ENCODE results near the gene ZC3H18. TPM values are rescaled to one million over a fixed set of nuclear protein-coding genes. Genes with fewer than 3 reads are reported as not detected.

The ZC3H18 gene
- total RNA-seq, 1 donor from 2014 or later = 14.6 TPM

DNA sequence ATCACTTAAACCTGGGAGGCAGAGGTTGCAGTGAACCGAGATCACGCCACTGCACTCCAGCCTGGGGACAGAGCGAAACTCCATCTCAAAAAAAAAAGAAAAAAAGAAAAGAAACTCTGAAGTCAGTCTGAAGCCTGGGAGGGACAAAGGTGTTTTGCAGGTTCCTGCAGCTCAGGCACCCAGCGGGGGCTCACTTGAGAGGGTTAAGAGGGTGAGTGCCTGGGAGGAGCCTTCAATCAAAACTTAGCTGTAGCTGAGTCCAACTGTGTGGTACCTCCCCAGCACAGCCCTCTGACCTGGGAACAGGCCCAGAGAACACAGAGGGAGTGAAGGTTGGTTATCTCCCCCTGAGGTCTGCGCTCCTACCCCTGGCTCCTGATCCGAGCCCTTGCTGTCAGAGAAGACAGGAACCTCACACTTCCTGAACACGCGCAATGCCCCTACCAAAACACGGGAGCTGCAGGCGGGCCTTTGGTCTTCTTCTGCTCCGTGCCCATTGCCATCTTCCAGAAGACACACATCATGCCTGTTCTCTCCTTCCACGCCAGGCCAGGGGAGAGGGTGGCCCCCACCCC, 20.4 kb upstream of the ZC3H18 start:
- Histone ChIP-seq H3K4me3 (ENCODE audit: low read length in 3 of 3) (no peak overlapping the region), H3K9me3 (ENCODE audit: control insufficient read depth in 3 of 3, low read length in 3 of 3) (no peaks in the 10 kb centered on the region), H3K9ac (ENCODE audit: low read depth in 1 of 3, low read length in 3 of 3) (no peak overlapping the region), H3K4me1 (ENCODE audit: control insufficient read depth in 3 of 3, insufficient read depth in 3 of 3, low read length in 3 of 3) (peaks cover 2 to 7% (median 7%) of the 10 kb centered on the region in 3 donors), H3K27me3 (ENCODE audit: control insufficient read depth in 3 of 3, insufficient read depth in 3 of 3, low read length in 3 of 3) (peaks cover 28 to 52% (median 46%) of the 10 kb centered on the region in 3 donors), H3K36me3 (ENCODE audit: control insufficient read depth in 3 of 3, insufficient read depth in 3 of 3, low read length in 3 of 3) (no peaks in the 10 kb centered on the region), H3K27ac (ENCODE audit: low read depth, low read length) (no peak overlapping the region)

DNA sequence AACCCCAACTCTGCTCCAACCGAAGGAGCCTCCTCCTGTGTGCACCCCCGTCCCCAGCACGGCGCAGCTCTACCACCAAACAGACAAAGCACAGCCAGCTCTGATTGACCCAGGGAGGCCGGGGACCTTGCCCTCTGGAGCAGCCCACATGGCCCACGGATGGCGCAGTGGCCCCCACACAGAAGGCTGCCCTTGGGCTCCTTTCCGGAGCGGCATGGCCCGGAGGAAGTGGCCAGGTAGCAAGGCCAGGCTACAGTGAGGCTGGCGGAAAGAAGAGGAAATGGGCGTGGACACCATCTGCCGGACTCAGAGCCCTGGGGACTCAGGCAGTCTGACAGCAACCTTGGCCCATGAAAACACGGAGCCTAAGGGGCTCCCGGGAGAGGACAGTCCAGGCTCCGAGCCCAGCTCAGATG, 19.9 kb upstream of the ZC3H18 start:
- no peak overlapping the region for H3K27ac ChIP-seq (ENCODE audit: low read depth, low read length)
- no peak overlapping the region for H3K4me3 ChIP-seq (ENCODE audit: low read length in 3 of 3)
- H3K9me3 ChIP-seq (ENCODE audit: control insufficient read depth in 3 of 3, low read length in 3 of 3) = no peaks in the 10 kb centered on the region
- peaks cover 2 to 7% (median 7%) of the 10 kb centered on the region in 3 donors for H3K4me1 ChIP-seq (ENCODE audit: control insufficient read depth in 3 of 3, insufficient read depth in 3 of 3, low read length in 3 of 3)
- H3K27me3 ChIP-seq (ENCODE audit: control insufficient read depth in 3 of 3, insufficient read depth in 3 of 3, low read length in 3 of 3) = peaks cover 32 to 53% (median 46%) of the 10 kb centered on the region in 3 donors
- H3K36me3 ChIP-seq (ENCODE audit: control insufficient read depth in 3 of 3, insufficient read depth in 3 of 3, low read length in 3 of 3) = no peaks in the 10 kb centered on the region
- no peak overlapping the region for H3K9ac ChIP-seq (ENCODE audit: low read depth in 1 of 3, low read length in 3 of 3)

DNA sequence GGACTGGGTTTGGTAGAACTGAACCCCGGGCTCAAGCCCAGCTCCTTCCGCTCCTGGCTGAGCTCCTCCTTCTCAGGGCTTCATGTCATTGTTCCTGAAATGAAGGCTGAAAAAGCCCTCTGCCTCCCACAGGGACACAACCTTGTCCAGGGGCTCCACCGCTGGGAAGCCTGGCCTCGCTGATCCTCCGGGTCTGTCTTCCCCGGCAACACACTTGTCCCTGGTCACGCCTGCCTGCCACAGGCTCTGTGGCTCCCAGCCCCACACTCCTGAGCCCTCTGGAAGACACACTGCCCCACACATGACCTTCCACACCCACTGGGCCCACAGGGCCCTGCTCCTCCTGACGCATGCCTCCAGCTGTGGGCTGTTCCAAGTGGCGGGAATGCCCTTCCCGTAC, 18.0 kb upstream of the ZC3H18 start:
- H3K4me3 ChIP-seq (ENCODE audit: low read length in 3 of 3) = no peak overlapping the region
- peaks cover 2 to 7% (median 7%) of the 10 kb centered on the region in 3 donors for H3K4me1 ChIP-seq (ENCODE audit: control insufficient read depth in 3 of 3, insufficient read depth in 3 of 3, low read length in 3 of 3)
- no peaks in the 10 kb centered on the region for H3K9me3 ChIP-seq (ENCODE audit: control insufficient read depth in 3 of 3, low read length in 3 of 3)
- H3K36me3 ChIP-seq (ENCODE audit: control insufficient read depth in 3 of 3, insufficient read depth in 3 of 3, low read length in 3 of 3) = no peaks in the 10 kb centered on the region
- no peak overlapping the region for H3K27ac ChIP-seq (ENCODE audit: low read depth, low read length)
- no peak overlapping the region for H3K9ac ChIP-seq (ENCODE audit: low read depth in 1 of 3, low read length in 3 of 3)
- H3K27me3 ChIP-seq (ENCODE audit: control insufficient read depth in 3 of 3, insufficient read depth in 3 of 3, low read length in 3 of 3) = peaks cover 25 to 49% (median 42%) of the 10 kb centered on the region in 3 donors

DNA sequence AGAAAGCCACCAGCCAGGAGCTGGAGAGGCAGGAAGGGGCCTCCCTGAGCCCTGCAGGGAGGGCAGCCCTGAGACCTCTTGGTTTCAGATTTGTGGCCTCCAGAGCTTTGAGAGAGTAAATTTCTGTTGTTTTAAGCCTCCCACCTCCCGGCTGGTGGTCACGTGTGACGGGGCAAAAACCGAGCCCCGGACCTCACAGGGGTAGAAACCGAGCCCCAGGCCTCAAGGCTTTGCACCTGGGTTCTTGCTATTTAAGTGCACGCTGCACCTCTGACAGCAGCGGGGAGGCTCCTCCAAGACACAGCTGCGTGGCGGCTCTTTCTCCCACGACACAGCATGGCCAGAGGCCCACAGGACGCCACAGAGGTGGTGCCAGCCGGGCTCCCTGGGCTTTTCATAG, 17.4 kb upstream of the ZC3H18 start:
- no peaks in the 10 kb centered on the region for H3K36me3 ChIP-seq (ENCODE audit: control insufficient read depth in 3 of 3, insufficient read depth in 3 of 3, low read length in 3 of 3)
- H3K4me1 ChIP-seq (ENCODE audit: control insufficient read depth in 3 of 3, insufficient read depth in 3 of 3, low read length in 3 of 3) = peaks cover 2 to 7% (median 7%) of the 10 kb centered on the region in 3 donors
- H3K27me3 ChIP-seq (ENCODE audit: control insufficient read depth in 3 of 3, insufficient read depth in 3 of 3, low read length in 3 of 3) = peaks cover 32 to 54% (median 49%) of the 10 kb centered on the region in 3 donors

DNA sequence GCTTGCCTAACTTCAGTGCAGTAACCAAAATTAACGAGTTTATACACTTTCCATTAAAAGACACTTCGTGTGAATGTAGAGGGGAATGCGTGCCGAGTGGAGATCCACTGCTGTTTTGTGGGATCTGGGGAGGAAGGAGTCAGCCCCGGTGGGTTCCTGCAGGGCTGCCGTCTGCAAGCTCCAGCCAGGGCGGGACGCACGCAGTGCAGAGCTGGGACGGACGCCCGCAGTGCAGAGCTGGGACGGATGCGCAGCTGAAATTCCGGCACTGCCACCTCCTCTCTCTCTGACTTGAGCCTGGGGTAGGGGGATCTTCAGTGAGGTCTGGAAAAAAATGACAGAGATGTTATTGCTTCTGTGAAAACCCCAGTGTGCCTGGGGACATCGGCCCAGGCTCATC, 16.5 kb upstream of the ZC3H18 start:
- no peak overlapping the region for H3K9ac ChIP-seq (ENCODE audit: low read depth in 1 of 3, low read length in 3 of 3)
- peaks cover 4 to 10% (median 7%) of the 10 kb centered on the region in 3 donors for H3K4me1 ChIP-seq (ENCODE audit: control insufficient read depth in 3 of 3, insufficient read depth in 3 of 3, low read length in 3 of 3)
- no peaks in the 10 kb centered on the region for H3K36me3 ChIP-seq (ENCODE audit: control insufficient read depth in 3 of 3, insufficient read depth in 3 of 3, low read length in 3 of 3)
- peaks cover 36 to 52% (median 47%) of the 10 kb centered on the region in 3 donors for H3K27me3 ChIP-seq (ENCODE audit: control insufficient read depth in 3 of 3, insufficient read depth in 3 of 3, low read length in 3 of 3)
- H3K4me3 ChIP-seq (ENCODE audit: low read length in 3 of 3) = no peak overlapping the region
- no peak overlapping the region for H3K27ac ChIP-seq (ENCODE audit: low read depth, low read length)
- H3K9me3 ChIP-seq (ENCODE audit: control insufficient read depth in 3 of 3, low read length in 3 of 3) = no peaks in the 10 kb centered on the region

More for the DNA sequence above, 17.4 kb upstream of the ZC3H18 start:
- H3K27ac ChIP-seq (ENCODE audit: low read depth, low read length) = no peak overlapping the region
- no peak overlapping the region for H3K9ac ChIP-seq (ENCODE audit: low read depth in 1 of 3, low read length in 3 of 3)
- H3K4me3 ChIP-seq (ENCODE audit: low read length in 3 of 3) = no peak overlapping the region
- H3K9me3 ChIP-seq (ENCODE audit: control insufficient read depth in 3 of 3, low read length in 3 of 3) = no peaks in the 10 kb centered on the region

DNA sequence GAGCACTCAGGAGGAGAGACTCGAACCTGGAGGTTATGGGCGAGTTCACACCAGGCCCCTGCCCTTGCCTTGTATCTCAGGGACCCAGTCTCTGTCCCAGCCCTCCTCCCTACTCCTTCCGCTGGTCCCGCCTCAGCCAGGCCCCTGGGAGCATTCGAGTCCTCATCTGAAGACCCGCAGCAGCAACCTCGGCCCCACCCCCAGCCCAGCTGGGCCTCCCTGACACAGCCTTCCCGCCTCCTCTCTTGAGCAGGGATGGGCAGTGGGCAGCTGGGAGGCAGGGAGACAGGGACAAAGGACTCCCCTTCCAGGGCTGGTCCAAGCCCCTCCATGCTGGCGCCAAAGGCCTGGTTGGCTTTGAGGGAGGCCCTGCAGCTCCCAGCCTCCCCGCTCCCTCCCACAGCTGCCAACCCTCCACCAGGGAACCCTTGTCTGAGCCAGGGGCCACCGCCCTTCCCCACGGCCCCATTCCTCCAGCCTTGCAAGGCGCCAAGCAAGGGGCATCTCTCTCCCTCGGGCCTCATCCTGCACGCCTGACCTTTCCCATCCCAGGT, 15.4 kb upstream of the ZC3H18 start:
- Histone ChIP-seq H3K27ac (ENCODE audit: low read depth, low read length) (no peak overlapping the region), H3K9me3 (ENCODE audit: control insufficient read depth in 3 of 3, low read length in 3 of 3) (no peaks in the 10 kb centered on the region), H3K27me3 (ENCODE audit: control insufficient read depth in 3 of 3, insufficient read depth in 3 of 3, low read length in 3 of 3) (peaks cover 38 to 54% (median 44%) of the 10 kb centered on the region in 3 donors), H3K4me3 (ENCODE audit: low read length in 3 of 3) (no peak overlapping the region), H3K9ac (ENCODE audit: low read depth in 1 of 3, low read length in 3 of 3) (no peak overlapping the region), H3K36me3 (ENCODE audit: control insufficient read depth in 3 of 3, insufficient read depth in 3 of 3, low read length in 3 of 3) (no peaks in the 10 kb centered on the region), H3K4me1 (ENCODE audit: control insufficient read depth in 3 of 3, insufficient read depth in 3 of 3, low read length in 3 of 3) (peaks cover 5 to 13% (median 7%) of the 10 kb centered on the region in 3 donors)

DNA sequence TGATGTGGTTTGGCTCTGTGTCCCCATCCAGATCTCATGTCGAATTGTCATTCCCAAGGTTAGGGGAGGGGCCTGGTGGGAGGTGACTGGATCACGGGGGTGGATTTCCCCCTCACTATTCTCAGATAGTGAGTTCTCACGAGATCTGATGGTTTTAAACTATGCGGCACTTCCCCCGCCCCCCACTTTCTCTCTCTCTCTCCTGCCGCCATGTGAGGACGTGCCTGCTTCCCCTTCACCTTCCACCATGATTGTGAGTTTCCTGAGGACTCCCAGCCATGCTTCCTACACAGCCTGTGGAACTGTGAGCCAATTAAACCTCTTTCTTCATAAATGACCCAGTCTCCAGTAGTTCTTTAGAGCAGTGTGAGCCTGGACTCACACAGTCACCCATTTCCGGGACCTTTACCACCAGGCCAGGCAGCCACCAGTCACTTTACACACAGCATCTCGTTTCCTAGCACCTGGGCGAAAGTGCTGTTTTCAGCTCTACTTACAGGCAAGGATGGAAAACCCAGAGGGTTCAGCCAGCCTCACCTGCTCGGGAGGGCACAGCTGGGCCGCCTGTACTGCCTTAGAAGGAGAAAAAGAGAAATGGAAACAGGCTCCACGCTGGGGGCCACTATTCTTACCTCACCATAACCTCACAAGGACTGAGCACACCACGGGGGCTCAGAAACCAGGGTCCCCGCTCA, 13.8 kb upstream of the ZC3H18 start:
- Histone ChIP-seq H3K36me3 (ENCODE audit: control insufficient read depth in 3 of 3, insufficient read depth in 3 of 3, low read length in 3 of 3) (no peaks in the 10 kb centered on the region), H3K9me3 (ENCODE audit: control insufficient read depth in 3 of 3, low read length in 3 of 3) (no peaks in the 10 kb centered on the region), H3K27ac (ENCODE audit: low read depth, low read length) (no peak overlapping the region), H3K4me3 (ENCODE audit: low read length in 3 of 3) (no peak overlapping the region), H3K4me1 (ENCODE audit: control insufficient read depth in 3 of 3, insufficient read depth in 3 of 3, low read length in 3 of 3) (peaks cover 0 to 6% (median 3%) of the 10 kb centered on the region in 3 donors), H3K27me3 (ENCODE audit: control insufficient read depth in 3 of 3, insufficient read depth in 3 of 3, low read length in 3 of 3) (peaks cover 44 to 66% (median 52%) of the 10 kb centered on the region in 3 donors), H3K9ac (ENCODE audit: low read depth in 1 of 3, low read length in 3 of 3) (no peak overlapping the region)

DNA sequence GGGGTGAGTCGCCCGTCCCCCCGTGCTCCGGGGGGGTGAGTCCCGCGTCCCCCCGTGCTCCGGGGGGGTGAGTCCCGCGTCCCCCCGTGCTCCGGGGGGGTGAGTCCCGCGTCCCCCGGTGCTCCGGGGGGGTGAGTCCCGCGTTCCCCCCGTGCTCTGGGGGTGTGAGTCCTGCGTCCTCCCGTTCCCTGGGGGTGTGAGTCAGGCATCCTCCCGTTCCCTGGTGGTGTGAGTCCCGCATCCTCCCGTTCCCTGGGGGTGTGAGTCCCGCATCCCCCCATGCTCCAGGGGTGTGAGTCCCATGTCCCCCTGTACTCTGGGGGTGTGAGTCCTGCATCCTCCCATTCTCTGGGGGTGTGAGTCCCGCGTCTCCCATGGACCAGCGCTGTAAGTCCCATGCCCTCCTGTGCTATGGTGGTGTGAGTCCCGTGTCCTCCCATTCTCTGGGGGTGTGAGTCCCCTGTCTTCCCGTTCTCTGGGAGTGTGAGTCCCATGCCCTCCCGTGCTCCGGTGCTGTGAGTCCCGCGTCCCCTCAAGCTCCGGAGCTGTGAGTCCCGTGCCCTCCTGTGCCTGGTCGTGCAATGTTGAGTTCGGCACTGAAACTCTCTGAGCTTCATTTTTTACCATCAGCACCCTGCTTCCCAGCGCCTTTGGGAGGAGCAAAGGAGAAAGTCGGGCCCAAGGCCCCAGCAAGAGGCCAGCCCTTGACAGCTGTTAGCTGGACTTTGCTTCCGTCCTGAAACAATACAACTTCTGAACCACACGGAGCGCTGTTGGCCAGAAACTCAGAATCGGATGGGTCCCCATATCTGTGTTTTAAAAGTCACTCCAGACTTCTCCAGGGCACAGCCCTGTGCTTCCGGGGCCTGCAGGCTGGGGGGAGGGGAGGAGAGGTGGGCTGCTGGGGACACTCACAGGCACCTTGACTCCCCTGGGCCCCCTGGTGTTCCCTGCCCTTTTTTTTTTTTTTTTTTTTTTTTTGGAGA, 11.5 kb upstream of the ZC3H18 start:
- Histone ChIP-seq H3K9me3 (ENCODE audit: control insufficient read depth in 3 of 3, low read length in 3 of 3) (no peaks in the 10 kb centered on the region), H3K4me1 (ENCODE audit: control insufficient read depth in 3 of 3, insufficient read depth in 3 of 3, low read length in 3 of 3) (peaks cover 4 to 11% (median 7%) of the 10 kb centered on the region in 3 donors), H3K36me3 (ENCODE audit: control insufficient read depth in 3 of 3, insufficient read depth in 3 of 3, low read length in 3 of 3) (no peaks in the 10 kb centered on the region), H3K4me3 (ENCODE audit: low read length in 3 of 3) (peak overlapping the region in 1 of 3 donors; percentile 22), H3K27ac (ENCODE audit: low read depth, low read length) (no peak overlapping the region), H3K27me3 (ENCODE audit: control insufficient read depth in 3 of 3, insufficient read depth in 3 of 3, low read length in 3 of 3) (peaks cover 38 to 54% (median 44%) of the 10 kb centered on the region in 3 donors), H3K9ac (ENCODE audit: low read depth in 1 of 3, low read length in 3 of 3) (peak overlapping the region in 1 of 3 donors; percentile 33)

DNA sequence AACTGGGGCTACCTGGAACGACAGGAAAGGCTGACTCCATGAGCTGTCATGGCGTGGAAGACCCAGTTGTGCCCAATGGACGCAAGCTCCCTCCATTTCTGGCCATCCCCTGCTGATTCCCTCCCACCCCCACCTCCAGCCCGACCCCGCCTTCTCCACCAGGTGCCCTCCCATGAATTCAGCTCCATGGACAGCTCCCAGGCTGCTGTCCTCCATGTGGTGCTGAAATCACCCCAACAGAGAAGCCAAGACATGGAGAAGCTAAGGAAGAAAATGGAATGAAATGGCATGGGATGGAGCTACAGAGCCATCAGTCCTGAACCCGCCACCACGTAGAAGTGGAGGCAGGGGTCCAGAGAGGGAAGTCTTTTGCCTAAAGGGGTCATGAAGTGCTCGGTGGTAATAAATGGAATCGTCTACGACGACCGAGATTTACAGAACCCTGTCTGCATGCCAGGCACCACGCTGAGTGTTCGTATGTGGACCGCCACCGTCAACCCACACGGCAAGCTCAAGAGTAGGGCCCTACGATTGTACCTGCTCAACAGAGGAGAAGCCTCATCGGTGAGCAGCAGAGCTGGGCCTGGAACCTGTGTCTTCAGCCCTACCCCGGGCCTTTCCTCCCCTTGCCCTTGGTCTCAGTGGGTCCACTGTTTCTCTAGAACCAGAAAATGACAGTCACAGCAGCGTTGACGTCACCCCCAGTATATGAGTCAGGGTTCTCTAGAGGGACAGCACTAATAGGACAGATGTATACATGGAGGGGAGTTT, 9.3 kb upstream of the ZC3H18 start:
- no peaks in the 10 kb centered on the region for H3K36me3 ChIP-seq (ENCODE audit: control insufficient read depth in 3 of 3, insufficient read depth in 3 of 3, low read length in 3 of 3)
- no peaks in the 10 kb centered on the region for H3K9me3 ChIP-seq (ENCODE audit: control insufficient read depth in 3 of 3, low read length in 3 of 3)
- no peak overlapping the region for H3K4me3 ChIP-seq (ENCODE audit: low read length in 3 of 3)
- peaks cover 26 to 39% (median 33%) of the 10 kb centered on the region in 3 donors for H3K27me3 ChIP-seq (ENCODE audit: control insufficient read depth in 3 of 3, insufficient read depth in 3 of 3, low read length in 3 of 3)
- no peak overlapping the region for H3K9ac ChIP-seq (ENCODE audit: low read depth in 1 of 3, low read length in 3 of 3)
- H3K4me1 ChIP-seq (ENCODE audit: control insufficient read depth in 3 of 3, insufficient read depth in 3 of 3, low read length in 3 of 3) = peaks cover 4 to 11% (median 7%) of the 10 kb centered on the region in 3 donors
- no peak overlapping the region for H3K27ac ChIP-seq (ENCODE audit: low read depth, low read length)

All from skeletal muscle tissue (tissue), 4 donors.